Right atrium auricular region (tissue), 2 donors: Measurements from ENCODE around the gene DVL1. TPM values are rescaled to one million over a fixed set of nuclear protein-coding genes. Genes with fewer than 3 reads are reported as not detected.

Experiments used
- DNase-seq: peaks from one replicate; pipeline ENCODE4 v3.0.0-alpha.2; 2019; ENCODE audit warnings: low spot score
- H3K27ac ChIP-seq, 2 donors: fragments of 200-600 bp; sonication (generic); 1 replicate in 1 of 2; 2 replicates in 1 of 2; pipeline ENCODE4 v1.5.1; 2016 to 2019
- H3K27me3 ChIP-seq, 2 donors: fragments of 200-600 bp; sonication (generic); one replicate each; pipeline versions ENCODE4 v1.5.1 to v1.6.0; 2017 to 2019
- H3K36me3 ChIP-seq: fragments of 200-600 bp; sonication (generic); one replicate; pipeline ENCODE4 v1.5.1; 2016
- H3K4me1 ChIP-seq, 2 donors: fragments of 200-600 bp; sonication (generic); one replicate each; pipeline versions ENCODE4 v1.5.1 to v1.6.0; 2017 to 2019
- H3K4me3 ChIP-seq, 2 donors: fragments of 200-600 bp; sonication (generic); 1 replicate in 1 of 2; 2 replicates in 1 of 2; pipeline ENCODE4 v1.5.1; 2017 to 2019; ENCODE audit warnings: mild to moderate bottlenecking in 1 of 2, moderate library complexity in 1 of 2
- H3K9me3 ChIP-seq, 2 donors: fragments of 200-600 bp; sonication (generic); one replicate each; pipeline ENCODE4 v1.5.1; 2019
- CTCF ChIP-seq, 2 donors: fragments of 200-600 bp; sonication (generic); IDR thresholded peaks; one replicate each; pipeline ENCODE4 v1.5.1; 2019; ENCODE audit warnings: antibody characterized with exemption in 2 of 2
- total RNA-seq, 2 donors: library from RNA; depleted of rRNA; stranded (reverse); fragments of >200 nt; gene quantifications; one replicate each; pipeline ENCODE4 v1.1.0, GENCODE V29; 2016

The DVL1 gene
- total RNA-seq, 2 donors from 2014 or later: 75.0 to 80.2 TPM

- H3K4me3 ChIP-seq: no peak overlapping the region
- DNase-seq: no peak
These were observed 16.9 kb upstream of the DVL1 start for GRCh38 chr1:1365875-1366698.

DNA sequence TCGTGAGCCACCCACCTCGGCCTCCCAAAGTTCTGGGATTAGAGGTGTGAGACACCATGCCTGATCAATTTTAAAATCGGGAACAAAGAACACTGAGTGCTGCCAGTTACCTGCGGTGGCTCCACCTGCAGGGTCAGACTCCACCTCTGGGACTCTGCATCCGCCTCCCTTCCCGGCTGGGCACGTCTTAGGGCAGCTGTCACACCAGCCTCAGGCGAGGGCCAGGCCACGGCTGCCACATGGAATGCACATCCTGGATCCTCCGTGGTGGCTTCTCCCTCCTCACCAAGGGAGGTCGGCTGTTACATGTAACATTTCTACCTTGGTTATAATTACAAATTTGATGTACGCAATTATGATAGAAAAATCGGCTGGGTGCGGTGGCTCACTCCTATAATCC, 15.0 kb upstream of the DVL1 start:
- H3K27ac ChIP-seq: no peak overlapping the region
- no peak for TF ChIP-seq CTCF (IDR thresholded peaks at IDR 0.05)
- DNase-seq: no peak
- H3K36me3 ChIP-seq: no peaks in the 10 kb centered on the region
- H3K4me3 ChIP-seq: no peak overlapping the region
- no peaks in the 10 kb centered on the region for H3K27me3 ChIP-seq
- H3K9me3 ChIP-seq: no peaks in the 10 kb centered on the region
- peaks cover 0 to 28% of the 10 kb centered on the region in 2 donors for H3K4me1 ChIP-seq

More at GRCh38 chr1:1365875-1366698, 16.9 kb upstream of the DVL1 start:
- Histone ChIP-seq H3K36me3 (no peaks in the 10 kb centered on the region), H3K27me3 (no peaks in the 10 kb centered on the region), H3K27ac (no peak overlapping the region), H3K4me1 (peaks cover 0 to 12% of the 10 kb centered on the region in 2 donors), H3K9me3 (no peaks in the 10 kb centered on the region)
- TF ChIP-seq CTCF (IDR thresholded peaks at IDR 0.05): no peak

- no peak for DNase-seq
- no peaks in the 10 kb centered on the region for H3K9me3 ChIP-seq
- TF ChIP-seq CTCF (IDR thresholded peaks at IDR 0.05): no peak
- H3K4me3 ChIP-seq: no peak overlapping the region
- H3K27me3 ChIP-seq: no peaks in the 10 kb centered on the region
- H3K27ac ChIP-seq: peak overlapping the region; percentile 32 to 88
- no peaks in the 10 kb centered on the region for H3K36me3 ChIP-seq
- H3K4me1 ChIP-seq: peaks cover 0 to 40% of the 10 kb centered on the region in 2 donors
These were observed 12.8 kb upstream of the DVL1 start for GRCh38 chr1:1361982-1362423.

- Histone ChIP-seq H3K36me3 (no peaks in the 10 kb centered on the region), H3K9me3 (no peaks in the 10 kb centered on the region), H3K4me1 (peaks cover 0 to 46% of the 10 kb centered on the region in 2 donors), H3K4me3 (no peak overlapping the region), H3K27ac (peak overlapping the region; percentile 32 to 88), H3K27me3 (no peaks in the 10 kb centered on the region)
- no peak for DNase-seq
- TF ChIP-seq CTCF (IDR thresholded peaks at IDR 0.05): no peak
These were observed 12.2 kb upstream of the DVL1 start for GRCh38 chr1:1361233-1361981.

DNA sequence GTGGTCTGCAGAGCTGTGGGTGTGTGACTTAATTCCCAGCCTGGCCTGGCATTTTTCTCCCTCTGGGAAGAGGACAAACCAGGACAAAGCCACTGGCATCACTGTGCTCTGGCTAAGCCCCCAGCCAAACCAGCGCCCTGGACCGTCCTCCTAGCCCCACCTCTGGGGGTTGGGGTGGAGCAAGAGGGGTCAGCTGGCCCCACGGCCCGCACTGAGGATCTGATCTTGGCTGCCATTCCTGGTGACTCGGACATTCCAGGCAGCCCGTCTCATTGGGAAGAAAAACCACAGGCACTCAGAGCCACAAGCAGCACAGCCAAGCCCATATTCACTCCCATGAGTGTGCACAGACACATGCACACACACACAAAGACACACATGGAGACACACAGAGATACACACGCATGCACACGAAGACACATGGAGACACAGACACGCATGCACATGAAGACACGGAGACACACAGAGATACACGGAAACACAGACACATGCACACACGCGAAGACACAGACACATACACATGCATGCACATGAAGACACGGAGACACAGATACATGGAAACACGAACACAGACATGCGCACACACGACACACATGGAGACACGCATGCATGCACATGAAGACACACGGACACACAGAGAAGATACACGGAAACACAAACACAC, 11.4 kb upstream of the DVL1 start:
- H3K36me3 ChIP-seq: no peaks in the 10 kb centered on the region
- H3K9me3 ChIP-seq: no peaks in the 10 kb centered on the region
- peaks cover 0 to 54% of the 10 kb centered on the region in 2 donors for H3K4me1 ChIP-seq
- H3K4me3 ChIP-seq: no peak overlapping the region
- DNase-seq: peak; percentile 89
- peaks cover 0 to 4% of the 10 kb centered on the region in 2 donors for H3K27me3 ChIP-seq
- peak overlapping the region; percentile 77 to 88 for H3K27ac ChIP-seq
- no peak for TF ChIP-seq CTCF (IDR thresholded peaks at IDR 0.05)
